ENCODE measurements around the gene TRAF2.

GRCh38 chr9:136858844-136859757, 27.2 kb upstream of the TRAF2 start:
- TF ChIP-seq, protein P1, sequence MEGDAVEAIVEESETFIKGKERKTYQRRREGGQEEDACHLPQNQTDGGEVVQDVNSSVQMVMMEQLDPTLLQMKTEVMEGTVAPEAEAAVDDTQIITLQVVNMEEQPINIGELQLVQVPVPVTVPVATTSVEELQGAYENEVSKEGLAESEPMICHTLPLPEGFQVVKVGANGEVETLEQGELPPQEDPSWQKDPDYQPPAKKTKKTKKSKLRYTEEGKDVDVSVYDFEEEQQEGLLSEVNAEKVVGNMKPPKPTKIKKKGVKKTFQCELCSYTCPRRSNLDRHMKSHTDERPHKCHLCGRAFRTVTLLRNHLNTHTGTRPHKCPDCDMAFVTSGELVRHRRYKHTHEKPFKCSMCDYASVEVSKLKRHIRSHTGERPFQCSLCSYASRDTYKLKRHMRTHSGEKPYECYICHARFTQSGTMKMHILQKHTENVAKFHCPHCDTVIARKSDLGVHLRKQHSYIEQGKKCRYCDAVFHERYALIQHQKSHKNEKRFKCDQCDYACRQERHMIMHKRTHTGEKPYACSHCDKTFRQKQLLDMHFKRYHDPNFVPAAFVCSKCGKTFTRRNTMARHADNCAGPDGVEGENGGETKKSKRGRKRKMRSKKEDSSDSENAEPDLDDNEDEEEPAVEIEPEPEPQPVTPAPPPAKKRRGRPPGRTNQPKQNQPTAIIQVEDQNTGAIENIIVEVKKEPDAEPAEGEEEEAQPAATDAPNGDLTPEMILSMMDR (conservative IDR thresholded peaks at IDR 0.05; ENCODE audit: low read depth, low read length) = no peak
- no peak for TF ChIP-seq EZH2 (IDR thresholded peaks at IDR 0.05; ENCODE audit: borderline replicate concordance, low read depth, low read length, poor library complexity, severe bottlenecking)
